Mucosa of stomach (tissue), 1 donor: Measurements from ENCODE around the gene UHRF2.
"Not testable (repeated sequence)": the region's sequence is repeated elsewhere in the genome, so short reads cannot be mapped to it uniquely, and the experiment has no call there.

ENCODE experiments used
- H3K27me3 ChIP-seq: one replicate; pipeline ENCODE4 v1.7.0; 2013; ENCODE audit warnings: mild to moderate bottlenecking, low read length; ENCODE audit not compliant: control insufficient read depth, insufficient read depth
- H3K36me3 ChIP-seq: one replicate; pipeline ENCODE4 v1.7.0; 2013; ENCODE audit warnings: low read length; ENCODE audit not compliant: control insufficient read depth, insufficient read depth
- H3K4me1 ChIP-seq: one replicate; pipeline ENCODE4 v1.7.0; 2013; ENCODE audit warnings: mild to moderate bottlenecking, low read length; ENCODE audit not compliant: control insufficient read depth, insufficient read depth
- H3K4me3 ChIP-seq: one replicate; pipeline ENCODE4 v1.7.0; 2013; ENCODE audit warnings: low read length
- H3K9ac ChIP-seq: one replicate; pipeline ENCODE4 v1.7.0; 2013; ENCODE audit warnings: mild to moderate bottlenecking, low read length, moderate library complexity
- H3K9me3 ChIP-seq: one replicate; pipeline ENCODE4 v1.7.0; 2013; ENCODE audit warnings: mild to moderate bottlenecking, low read length, moderate library complexity; ENCODE audit not compliant: control insufficient read depth
- donor health status: Pancreatic carcinoma.

Gene UHRF2

GRCh38 chr9:6439051-6439703, 26.2 kb downstream of the UHRF2 start:
- no peak overlapping the region for H3K4me3 ChIP-seq
- no peaks in the 10 kb centered on the region for H3K27me3 ChIP-seq
- H3K4me1 ChIP-seq = peaks cover 7% of the 10 kb centered on the region
- no peaks in the 10 kb centered on the region for H3K9me3 ChIP-seq
- H3K36me3 ChIP-seq = no peaks in the 10 kb centered on the region
- H3K9ac ChIP-seq = no peak overlapping the region

- Histone ChIP-seq H3K9me3 (no peaks in the 10 kb centered on the region), H3K27me3 (no peaks in the 10 kb centered on the region), H3K4me1 (peaks cover 7% of the 10 kb centered on the region), H3K36me3 (no peaks in the 10 kb centered on the region), H3K4me3 (no peak overlapping the region), H3K9ac (no peak overlapping the region)
Observed at GRCh38 chr9:6440405-6440804, 27.4 kb downstream of the UHRF2 start.

- no peak overlapping the region for H3K9ac ChIP-seq
- H3K9me3 ChIP-seq = no peaks in the 10 kb centered on the region
- no peaks in the 10 kb centered on the region for H3K27me3 ChIP-seq
- H3K36me3 ChIP-seq = no peaks in the 10 kb centered on the region
- peaks cover 7% of the 10 kb centered on the region for H3K4me1 ChIP-seq
- no peak overlapping the region for H3K4me3 ChIP-seq
Observed at GRCh38 chr9:6441269-6441668, 28.3 kb downstream of the UHRF2 start.

DNA sequence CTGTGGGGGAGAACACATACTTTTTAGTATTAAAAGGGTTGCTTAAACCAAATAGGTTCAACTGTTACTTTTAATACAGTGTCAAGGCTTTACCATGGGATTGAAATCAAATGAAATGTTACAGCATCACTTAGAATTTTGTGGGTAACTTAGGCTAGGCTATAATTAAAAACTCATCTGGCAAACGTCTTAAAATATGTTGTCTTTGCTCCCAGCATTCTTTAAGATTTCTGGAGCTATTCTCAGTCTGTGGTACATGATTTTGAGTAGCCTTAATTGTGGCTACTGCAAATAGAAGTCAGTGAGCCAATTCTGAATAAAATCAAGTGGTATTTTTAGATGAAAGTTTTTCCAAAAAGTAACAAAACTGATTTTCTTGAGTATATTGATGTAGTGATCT, 30.7 kb downstream of the UHRF2 start:
- Histone ChIP-seq H3K4me3 (no peak overlapping the region), H3K27me3 (no peaks in the 10 kb centered on the region), H3K9me3 (no peaks in the 10 kb centered on the region), H3K9ac (no peak overlapping the region), H3K36me3 (no peaks in the 10 kb centered on the region), H3K4me1 (peaks cover 17% of the 10 kb centered on the region)

DNA sequence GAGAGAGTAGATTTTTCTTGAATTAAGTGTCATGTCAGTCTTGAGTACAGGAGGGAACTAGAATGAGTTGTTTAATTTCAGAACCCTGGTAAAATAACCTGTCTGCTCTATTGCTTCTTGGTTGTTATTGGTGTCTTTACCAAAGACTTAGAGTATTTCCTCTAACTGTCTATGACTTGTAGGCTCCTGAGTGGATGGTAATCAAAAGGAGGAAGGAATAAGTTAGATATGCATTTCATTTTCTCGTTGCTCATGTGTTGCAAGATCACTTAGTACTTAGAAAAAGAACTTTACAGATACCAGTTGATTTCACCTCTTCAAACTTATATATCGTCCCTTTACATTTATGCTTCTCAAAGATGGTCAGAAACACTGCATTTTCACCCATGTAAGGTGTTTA, 31.1 kb downstream of the UHRF2 start:
- Histone ChIP-seq H3K27me3 (no peaks in the 10 kb centered on the region), H3K36me3 (no peaks in the 10 kb centered on the region), H3K4me1 (peaks cover 15% of the 10 kb centered on the region)

GRCh38 chr9:6449086-6449485, 36.1 kb downstream of the UHRF2 start:
- Histone ChIP-seq H3K27me3 (no peaks in the 10 kb centered on the region), H3K4me3 (no peak overlapping the region), H3K9me3 (no peaks in the 10 kb centered on the region), H3K9ac (no peak overlapping the region), H3K4me1 (peaks cover 20% of the 10 kb centered on the region), H3K36me3 (no peaks in the 10 kb centered on the region)

More for the DNA sequence above, 31.1 kb downstream of the UHRF2 start:
- H3K9me3 ChIP-seq = no peaks in the 10 kb centered on the region
- H3K4me3 ChIP-seq = no peak overlapping the region
- no peak overlapping the region for H3K9ac ChIP-seq

- no peaks in the 10 kb centered on the region for H3K27me3 ChIP-seq
- H3K9me3 ChIP-seq = no peaks in the 10 kb centered on the region
- no peak overlapping the region for H3K9ac ChIP-seq
- H3K4me3 ChIP-seq = no peak overlapping the region
- H3K4me1 ChIP-seq = peaks cover 20% of the 10 kb centered on the region
- no peaks in the 10 kb centered on the region for H3K36me3 ChIP-seq
Observed at GRCh38 chr9:6449645-6450044, 36.6 kb downstream of the UHRF2 start.

DNA sequence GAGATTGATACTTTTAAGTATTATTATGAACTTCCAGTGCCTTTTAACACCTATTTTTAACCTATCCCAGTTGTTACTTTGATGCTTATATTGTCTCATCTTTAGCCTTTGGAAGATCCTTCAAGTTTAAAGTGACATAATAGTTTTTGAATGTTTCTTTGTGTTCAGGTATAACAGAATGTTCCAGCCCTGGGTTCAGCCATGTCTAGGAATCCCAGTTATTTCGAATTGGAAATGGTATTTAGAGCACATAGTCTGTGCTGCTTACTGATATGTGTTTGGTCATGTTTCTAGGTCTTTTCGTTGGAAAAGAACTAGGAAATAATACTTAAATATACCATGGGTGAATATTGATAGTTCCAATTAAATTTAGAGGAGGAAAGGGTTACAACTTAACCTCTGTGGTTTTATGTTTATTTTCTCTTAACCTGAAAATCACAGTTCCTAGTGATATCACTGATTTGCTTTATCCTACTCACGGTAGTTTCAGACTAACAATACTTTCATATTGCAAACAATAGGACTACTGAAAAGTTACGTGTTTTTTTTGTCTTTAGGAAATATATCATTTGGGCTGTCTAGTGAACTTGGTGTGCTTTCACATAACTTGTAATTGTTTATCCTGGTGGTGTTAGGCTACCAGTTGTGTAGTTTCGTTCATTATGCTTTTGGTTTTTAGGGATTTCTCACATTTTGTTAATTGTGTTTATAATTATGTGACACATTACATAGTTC, 37.8 kb downstream of the UHRF2 start:
- peaks cover 20% of the 10 kb centered on the region for H3K4me1 ChIP-seq

DNA sequence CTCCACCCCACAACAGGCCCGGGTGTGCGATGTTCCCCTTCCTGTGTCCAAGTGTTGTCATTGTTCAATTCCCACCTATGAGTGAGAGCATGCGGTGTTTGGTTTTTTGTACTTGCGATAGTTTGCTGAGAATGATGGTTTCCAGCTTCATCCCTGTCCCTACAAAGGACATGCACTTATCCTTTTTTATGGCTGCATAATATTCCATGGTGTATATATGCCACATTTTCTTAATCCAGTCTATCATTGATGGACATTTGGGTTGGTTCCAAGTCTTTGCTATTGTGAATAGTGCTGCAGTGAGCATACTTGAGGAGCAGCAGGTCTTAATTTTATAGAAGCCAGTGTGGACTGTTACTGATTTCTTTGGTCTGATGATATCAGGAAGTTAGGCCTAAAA, 42.3 kb downstream of the UHRF2 start:
- not testable (repeated sequence) for H3K27me3 ChIP-seq, H3K4me3 ChIP-seq, H3K9ac ChIP-seq, H3K9me3 ChIP-seq, H3K4me1 ChIP-seq, H3K36me3 ChIP-seq

More for the DNA sequence above, 37.8 kb downstream of the UHRF2 start:
- Histone ChIP-seq H3K9me3 (no peaks in the 10 kb centered on the region), H3K27me3 (no peaks in the 10 kb centered on the region), H3K4me3 (no peak overlapping the region), H3K36me3 (no peaks in the 10 kb centered on the region), H3K9ac (no peak overlapping the region)

- H3K4me3 ChIP-seq, H3K9ac ChIP-seq, H3K36me3 ChIP-seq, H3K27me3 ChIP-seq, H3K4me1 ChIP-seq, H3K9me3 ChIP-seq: not testable (repeated sequence)
Observed at GRCh38 chr9:6458704-6459103, 45.7 kb downstream of the UHRF2 start.

DNA sequence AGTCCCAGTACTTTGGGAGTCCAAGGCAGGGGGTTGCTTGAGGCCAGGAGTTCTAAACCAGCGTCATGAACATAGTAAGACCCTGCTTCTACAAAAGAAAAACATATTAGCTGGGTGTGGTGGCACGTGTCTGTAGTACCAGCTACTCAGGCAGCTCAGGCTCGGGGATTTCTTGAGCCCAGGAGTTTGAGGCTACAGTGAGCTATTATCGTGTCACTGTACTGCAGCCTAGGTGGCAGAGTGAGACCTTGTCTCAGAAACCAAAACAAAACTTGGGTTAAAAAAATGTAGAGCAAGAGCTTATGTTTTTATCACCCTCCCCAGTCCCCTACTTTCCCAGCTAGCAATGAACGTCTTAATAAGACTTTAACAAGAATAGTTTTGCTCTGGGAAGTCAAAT, 46.7 kb downstream of the UHRF2 start:
- no peaks in the 10 kb centered on the region for H3K27me3 ChIP-seq

GRCh38 chr9:6460189-6460768, 47.3 kb downstream of the UHRF2 start:
- H3K36me3 ChIP-seq = no peaks in the 10 kb centered on the region
- H3K9me3 ChIP-seq = no peaks in the 10 kb centered on the region
- no peaks in the 10 kb centered on the region for H3K4me1 ChIP-seq
- no peak overlapping the region for H3K9ac ChIP-seq
- no peak overlapping the region for H3K4me3 ChIP-seq
- H3K27me3 ChIP-seq = no peaks in the 10 kb centered on the region

More for the DNA sequence above, 46.7 kb downstream of the UHRF2 start:
- Histone ChIP-seq H3K4me3 (no peak overlapping the region), H3K9me3 (no peaks in the 10 kb centered on the region), H3K9ac (no peak overlapping the region), H3K36me3 (no peaks in the 10 kb centered on the region), H3K4me1 (no peaks in the 10 kb centered on the region)
